ENCODE results near the gene VPS41.

The VPS41 gene

DNA sequence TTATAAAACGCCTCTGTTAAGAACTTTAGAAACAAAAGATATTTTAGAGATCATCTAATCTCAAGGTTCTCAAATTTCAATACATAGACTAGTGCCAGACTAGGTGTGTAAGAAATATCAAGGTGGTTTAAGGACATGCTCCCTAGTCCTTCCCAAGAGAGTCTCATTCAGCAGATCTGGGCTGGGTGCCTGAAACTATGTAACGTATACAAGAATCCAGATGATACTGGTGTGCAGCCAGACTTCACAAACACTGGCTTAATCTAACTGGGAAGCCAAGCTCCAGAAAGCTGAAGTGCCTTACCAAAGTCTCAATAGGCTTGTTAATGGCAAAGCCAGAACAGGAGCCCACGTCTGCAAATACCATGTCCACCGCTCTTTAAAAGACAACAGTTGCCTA is 172.9 kb downstream of the VPS41 start:
- TF ChIP-seq, protein P1, sequence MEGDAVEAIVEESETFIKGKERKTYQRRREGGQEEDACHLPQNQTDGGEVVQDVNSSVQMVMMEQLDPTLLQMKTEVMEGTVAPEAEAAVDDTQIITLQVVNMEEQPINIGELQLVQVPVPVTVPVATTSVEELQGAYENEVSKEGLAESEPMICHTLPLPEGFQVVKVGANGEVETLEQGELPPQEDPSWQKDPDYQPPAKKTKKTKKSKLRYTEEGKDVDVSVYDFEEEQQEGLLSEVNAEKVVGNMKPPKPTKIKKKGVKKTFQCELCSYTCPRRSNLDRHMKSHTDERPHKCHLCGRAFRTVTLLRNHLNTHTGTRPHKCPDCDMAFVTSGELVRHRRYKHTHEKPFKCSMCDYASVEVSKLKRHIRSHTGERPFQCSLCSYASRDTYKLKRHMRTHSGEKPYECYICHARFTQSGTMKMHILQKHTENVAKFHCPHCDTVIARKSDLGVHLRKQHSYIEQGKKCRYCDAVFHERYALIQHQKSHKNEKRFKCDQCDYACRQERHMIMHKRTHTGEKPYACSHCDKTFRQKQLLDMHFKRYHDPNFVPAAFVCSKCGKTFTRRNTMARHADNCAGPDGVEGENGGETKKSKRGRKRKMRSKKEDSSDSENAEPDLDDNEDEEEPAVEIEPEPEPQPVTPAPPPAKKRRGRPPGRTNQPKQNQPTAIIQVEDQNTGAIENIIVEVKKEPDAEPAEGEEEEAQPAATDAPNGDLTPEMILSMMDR (IDR thresholded peaks at IDR 0.05; ENCODE audit: extremely low read depth, missing control alignments), result no peak
- DNase-seq (ENCODE audit: low spot score), result no peak

DNA sequence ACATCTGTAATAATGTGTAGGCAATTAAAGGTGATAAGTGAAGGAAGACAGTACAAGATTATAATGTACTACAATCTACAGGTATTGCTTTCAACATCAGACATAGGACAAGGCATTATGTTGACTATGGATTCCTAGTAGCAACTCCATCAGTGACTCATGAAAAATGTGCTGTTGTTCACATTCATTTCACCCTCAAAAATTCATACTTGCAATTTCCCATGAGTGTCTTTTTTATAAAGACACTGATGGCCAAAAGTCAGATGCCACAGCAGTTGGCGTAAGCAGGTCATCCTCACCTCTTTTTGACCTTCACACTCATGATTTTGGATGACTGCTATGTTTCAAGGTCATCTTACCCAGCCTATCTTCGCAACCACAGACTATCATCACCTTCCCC is 177.8 kb downstream of the VPS41 start:
- DNase-seq (ENCODE audit: low spot score), result no peak
- TF ChIP-seq, protein P1 (IDR thresholded peaks at IDR 0.05; ENCODE audit: extremely low read depth, missing control alignments), result no peak

DNA sequence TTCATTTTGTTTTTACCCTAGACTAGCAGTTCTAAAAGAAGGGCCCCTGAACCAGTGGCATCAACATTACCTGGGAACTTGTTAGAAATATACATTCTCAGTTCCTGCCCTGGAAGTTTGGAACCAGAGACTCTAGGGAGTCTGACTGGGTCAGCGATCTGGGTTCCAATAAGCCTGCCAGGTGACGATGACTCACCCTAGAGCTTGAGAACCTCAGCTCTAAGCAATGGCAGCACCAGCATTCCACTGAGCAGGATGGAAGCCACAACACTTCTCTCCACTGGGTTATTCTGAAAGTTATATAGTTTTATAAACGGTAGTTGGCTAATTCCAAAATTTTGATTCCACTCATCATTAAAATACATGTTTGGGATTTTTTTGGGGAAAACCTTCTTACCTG is 180.8 kb downstream of the VPS41 start:
- TF ChIP-seq, protein P1 (IDR thresholded peaks at IDR 0.05; ENCODE audit: extremely low read depth, missing control alignments), result no peak
- no peak for DNase-seq (ENCODE audit: low spot score)

DNA sequence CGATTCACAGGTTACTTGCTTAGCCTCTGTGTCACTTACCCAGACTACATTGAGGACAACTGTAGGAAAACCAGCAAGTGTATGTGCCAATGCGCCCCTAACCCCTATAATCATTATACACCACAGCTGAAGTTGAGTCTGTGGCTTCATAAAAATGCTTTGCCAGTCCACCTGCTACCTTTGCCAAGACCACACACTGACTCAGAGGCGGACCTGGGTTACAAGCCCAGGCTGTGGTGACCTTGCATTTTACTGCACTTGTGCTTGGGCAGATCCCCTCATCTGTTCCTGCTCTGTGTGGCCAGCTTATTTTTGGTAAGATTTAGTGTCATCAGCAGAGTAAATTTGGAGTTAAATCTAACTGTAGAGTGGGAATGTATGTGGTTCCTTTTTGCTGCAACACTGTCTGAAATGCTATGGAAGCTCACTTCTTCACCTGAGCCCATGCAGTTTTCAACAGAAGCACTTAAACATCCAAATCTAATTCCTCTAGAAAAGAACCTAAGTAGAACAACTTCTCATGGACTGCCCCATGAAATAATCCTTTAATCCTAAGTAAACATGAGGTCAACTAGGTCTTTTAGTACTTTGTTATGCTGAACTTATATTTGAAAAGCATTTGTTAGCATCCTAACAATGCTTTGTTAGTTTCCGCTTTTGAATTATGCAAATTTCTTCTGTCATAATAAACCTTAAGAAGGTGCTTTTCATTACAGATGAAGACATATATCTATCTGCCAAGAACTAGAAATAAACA is 181.6 kb downstream of the VPS41 start:
- no peak for DNase-seq (ENCODE audit: low spot score)
- TF ChIP-seq, protein P1 (IDR thresholded peaks at IDR 0.05; ENCODE audit: extremely low read depth, missing control alignments), result no peak

DNA sequence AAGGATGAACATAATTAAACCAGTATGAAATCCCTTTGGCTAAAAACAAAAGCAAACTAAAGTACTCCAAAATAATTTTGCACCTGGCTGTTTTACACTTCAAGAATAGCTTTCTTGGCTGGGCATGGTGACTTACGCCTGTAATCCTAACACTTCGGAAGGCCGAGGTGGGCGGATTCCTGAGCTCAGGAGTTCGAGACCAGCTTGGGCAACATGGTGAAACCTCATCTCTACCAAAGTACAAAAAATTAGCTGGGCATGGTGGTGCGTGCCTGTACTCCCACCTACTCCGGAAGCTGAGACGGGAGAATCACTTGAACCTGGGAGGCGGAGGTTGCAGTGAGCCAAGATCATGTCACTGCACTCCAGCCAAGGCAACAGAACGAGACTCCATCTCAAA is 185.7 kb downstream of the VPS41 start:
- DNase-seq (ENCODE audit: low spot score), result no peak
- TF ChIP-seq, protein P1 (IDR thresholded peaks at IDR 0.05; ENCODE audit: extremely low read depth, missing control alignments), result no peak

DNA sequence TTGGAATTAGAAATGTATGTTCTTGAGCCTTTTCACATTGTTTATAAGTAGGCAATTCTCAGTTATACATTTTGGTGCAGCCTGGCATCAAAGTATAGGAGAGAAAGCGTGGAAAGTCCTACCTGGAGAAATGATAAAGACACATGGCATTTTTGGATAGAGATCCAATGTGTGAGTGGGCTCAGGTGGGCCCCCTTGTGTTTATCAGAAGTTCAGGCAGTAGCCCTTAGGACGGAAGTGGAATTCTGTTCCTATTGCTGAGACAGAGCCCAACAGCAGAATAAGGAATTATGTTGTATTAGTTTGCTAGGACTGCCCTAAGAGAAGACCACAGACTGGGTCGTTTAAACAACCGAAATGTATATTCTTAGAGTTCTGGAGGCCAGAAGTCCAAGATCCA is 192.6 kb downstream of the VPS41 start:
- DNase-seq (ENCODE audit: low spot score), result no peak
- TF ChIP-seq, protein P1 (IDR thresholded peaks at IDR 0.05; ENCODE audit: extremely low read depth, missing control alignments), result no peak

DNA sequence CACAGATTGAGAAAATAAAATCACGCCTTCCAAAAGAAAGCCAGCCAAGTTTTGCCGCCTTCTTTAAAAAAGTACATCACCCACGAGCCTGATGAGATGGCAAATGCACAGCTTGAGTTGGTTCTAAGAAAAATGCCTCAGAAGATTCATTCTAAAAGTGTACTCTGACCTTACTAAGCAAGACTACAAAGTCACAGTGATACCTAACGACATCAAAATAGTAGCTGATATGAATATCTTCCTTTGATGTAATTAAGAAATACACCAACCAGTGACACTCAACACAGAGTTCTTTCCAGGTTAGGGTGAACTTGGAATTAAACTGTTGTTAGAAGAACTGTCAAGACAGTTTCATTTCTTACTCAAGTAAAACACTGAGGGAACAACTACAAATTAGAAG is 199.9 kb downstream of the VPS41 start:
- no peak for DNase-seq (ENCODE audit: low spot score)
- TF ChIP-seq, protein P1 (IDR thresholded peaks at IDR 0.05; ENCODE audit: extremely low read depth, missing control alignments), result no peak
